Calu3 (cell line): Measurements from ENCODE around the gene MAP3K10. TPM values are rescaled to one million over a fixed set of nuclear protein-coding genes. Genes with fewer than 3 reads are reported as not detected.

ENCODE experiments used
- BruUV-seq: library from RNA; stranded (reverse); fragments of 400-500 nt; replicated peaks from 2 replicates; lab custom pipeline; 2021; lab: Mats Ljungman, UMichigan
- CTCF ChIA-PET: fragments of 300-600 bp; sonication (Branson Sonifier 250); formaldehyde crosslinking; loops from one replicate; lab custom pipeline; 2022; ENCODE audit warnings: antibody characterized with exemption; lab: Charles Lee
- DNase-seq: peaks from one replicate; pipeline ENCODE4 v3.0.0; 2022
- H3K27ac Mint-ChIP-seq: one replicate; pipeline ENCODE4 v1.8.0; 2022; ENCODE audit warnings: mixed read lengths; ENCODE audit not compliant: unreplicated experiment
- H3K27me3 Mint-ChIP-seq: one replicate; pipeline ENCODE4 v1.8.0; 2022; ENCODE audit warnings: mixed read lengths; ENCODE audit not compliant: unreplicated experiment
- H3K36me3 Mint-ChIP-seq: one replicate; pipeline ENCODE4 v1.8.0; 2022; ENCODE audit warnings: mild to moderate bottlenecking, moderate library complexity, mixed read lengths; ENCODE audit not compliant: insufficient read depth, unreplicated experiment
- H3K4me1 Mint-ChIP-seq: one replicate; pipeline ENCODE4 v1.8.0; 2022; ENCODE audit warnings: mild to moderate bottlenecking, low read depth, mixed read lengths; ENCODE audit not compliant: unreplicated experiment
- H3K4me3 Mint-ChIP-seq: one replicate; pipeline ENCODE4 v1.8.0; 2022; ENCODE audit warnings: mild to moderate bottlenecking, low read depth, moderate library complexity, mixed read lengths; ENCODE audit not compliant: unreplicated experiment
- H3K9me3 Mint-ChIP-seq: one replicate; pipeline ENCODE4 v1.8.0; 2022; ENCODE audit warnings: low read depth, mixed read lengths; ENCODE audit not compliant: unreplicated experiment
- CTCF ChIP-seq: fragments of 200-600 bp; IDR thresholded peaks from one replicate; pipeline ENCODE4 v1.8.0; 2022; ENCODE audit warnings: antibody characterized with exemption; ENCODE audit not compliant: unreplicated experiment
- intact Hi-C: fragments of 100-400 bp; cut with micrococcal nuclease; formaldehyde crosslinking; loops from one replicate; pipeline ENCODE4 v1.10.0; 2022; ENCODE audit not compliant: unreplicated experiment
- total RNA-seq: library from RNA; stranded (reverse); gene quantifications from 2 replicates; pipeline ENCODE4 v1.2.3, GENCODE V29; 2022

The MAP3K10 gene
- total RNA-seq, 1 experiment from 2014 or later, result 30.5 TPM

- Mint-ChIP-seq H3K4me3 (no peak overlapping the region), H3K27me3 (peaks cover 35% of the 10 kb centered on the region), H3K9me3 (no peaks in the 10 kb centered on the region), H3K4me1 (peaks cover 33% of the 10 kb centered on the region), H3K27ac (no peak overlapping the region), H3K36me3 (peaks cover 36% of the 10 kb centered on the region)
- no peak for TF ChIP-seq CTCF
- BruUV-seq, result no TSS peak
- CTCF ChIA-PET, result no interaction called here
- DNase-seq, result no peak
- intact Hi-C loops, result no loop called here
These were observed 38.7 kb downstream of the MAP3K10 start for GRCh38 chr19:40229926-40230417.

- peaks cover 22% of the 10 kb centered on the region for H3K4me1 Mint-ChIP-seq
- H3K27ac Mint-ChIP-seq, result no peak overlapping the region
- peaks cover 37% of the 10 kb centered on the region for H3K36me3 Mint-ChIP-seq
- CTCF ChIA-PET, result no interaction called here
- H3K4me3 Mint-ChIP-seq, result no peak overlapping the region
- no peak for DNase-seq
- peaks cover 24% of the 10 kb centered on the region for H3K27me3 Mint-ChIP-seq
- no peaks in the 10 kb centered on the region for H3K9me3 Mint-ChIP-seq
- BruUV-seq, result no TSS peak
- intact Hi-C loops, result no loop called here
- TF ChIP-seq CTCF, result no peak
These were observed 39.8 kb downstream of the MAP3K10 start for GRCh38 chr19:40231057-40231456.

GRCh38 chr19:40231544-40232424, 40.6 kb downstream of the MAP3K10 start:
- Mint-ChIP-seq H3K27me3 (peaks cover 17% of the 10 kb centered on the region), H3K9me3 (no peaks in the 10 kb centered on the region), H3K27ac (no peak overlapping the region), H3K4me3 (no peak overlapping the region), H3K36me3 (peaks cover 34% of the 10 kb centered on the region), H3K4me1 (peaks cover 15% of the 10 kb centered on the region)
- intact Hi-C loops, result no loop called here
- no TSS peak for BruUV-seq
- DNase-seq, result peak; percentile 40
- CTCF ChIA-PET, result interaction anchor here (0.5 kb wide), 1 partner anchor 401 kb away, joined by 3 read pairs; no protein-coding TSS in a partner anchor
- no peak for TF ChIP-seq CTCF

GRCh38 chr19:40232479-40232878, 41.3 kb downstream of the MAP3K10 start:
- CTCF ChIA-PET, result no interaction called here
- no peaks in the 10 kb centered on the region for H3K9me3 Mint-ChIP-seq
- intact Hi-C loops, result no loop called here
- TF ChIP-seq CTCF, result no peak
- no peak for DNase-seq
- no peak overlapping the region for H3K27ac Mint-ChIP-seq
- peaks cover 38% of the 10 kb centered on the region for H3K36me3 Mint-ChIP-seq
- peaks cover 10% of the 10 kb centered on the region for H3K27me3 Mint-ChIP-seq
- H3K4me1 Mint-ChIP-seq, result peaks cover 12% of the 10 kb centered on the region
- TSS peak; percentile 15 for BruUV-seq
- no peak overlapping the region for H3K4me3 Mint-ChIP-seq
